ENCODE measurements around the gene GPD2.

The GPD2 gene

DNA sequence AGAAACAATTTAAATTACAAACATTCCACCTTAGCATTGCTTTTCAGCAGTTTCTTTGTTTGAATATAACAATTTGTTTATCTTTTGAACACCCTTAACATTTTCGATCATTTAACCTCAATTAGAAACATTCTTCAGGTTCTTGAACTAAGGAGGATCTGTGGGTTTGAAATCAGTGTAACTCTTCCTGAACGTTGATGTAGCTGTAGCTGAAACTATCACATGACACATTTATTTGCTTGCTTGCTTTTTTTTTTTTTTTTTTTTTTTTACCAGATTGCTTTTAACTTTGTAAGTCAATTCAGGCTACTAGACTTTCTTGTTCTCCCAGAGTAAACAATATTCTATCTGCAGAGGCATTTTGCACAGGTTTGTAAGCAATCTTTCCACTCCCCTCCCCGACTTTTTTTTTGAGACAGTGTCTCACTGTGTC, 47.6 kb downstream of the GPD2 start:
- no peak for DNase-seq (ENCODE audit: low read depth in 2 of 2)
- TF ChIP-seq CTCF (IDR thresholded peaks at IDR 0.05; ENCODE audit: low read depth, low read length) = no peak
- H3K4me3 ChIP-seq (replicated peaks in 1 of 2; ENCODE audit: low read depth in 2 of 2, low read length in 2 of 2) = no peak overlapping the region

GRCh38 chr2:156486147-156486546, 50.0 kb downstream of the GPD2 start:
- H3K4me3 ChIP-seq (replicated peaks in 1 of 2; ENCODE audit: low read depth in 2 of 2, low read length in 2 of 2) = no peak overlapping the region
- DNase-seq (ENCODE audit: low read depth in 2 of 2) = peak; percentile 18 to 61
- no peak for TF ChIP-seq CTCF (IDR thresholded peaks at IDR 0.05; ENCODE audit: low read depth, low read length)

DNA sequence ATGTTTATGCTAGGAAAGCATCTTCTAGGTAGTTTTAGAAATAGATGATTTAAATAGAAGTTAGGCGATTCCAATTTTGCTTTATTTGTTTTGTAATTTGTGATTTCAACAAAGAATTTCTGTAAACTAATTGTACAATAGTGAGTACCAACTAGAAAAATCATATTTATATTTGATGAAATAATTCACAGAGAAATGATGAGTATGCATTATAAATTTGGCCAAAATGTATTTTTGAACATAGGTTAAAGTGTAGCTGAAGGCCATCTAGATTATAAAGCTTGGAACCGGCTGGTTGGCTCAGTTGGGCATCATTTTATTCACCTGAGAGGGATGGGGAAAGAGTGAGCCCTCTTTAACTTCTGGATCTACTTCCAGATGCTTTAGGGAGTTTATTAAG, 50.4 kb downstream of the GPD2 start:
- no peak for TF ChIP-seq CTCF (IDR thresholded peaks at IDR 0.05; ENCODE audit: low read depth, low read length)
- H3K4me3 ChIP-seq (replicated peaks in 1 of 2; ENCODE audit: low read depth in 2 of 2, low read length in 2 of 2) = no peak overlapping the region
- DNase-seq (ENCODE audit: low read depth in 2 of 2) = no peak

GRCh38 chr2:156489195-156489594, 53.0 kb downstream of the GPD2 start:
- no peak for TF ChIP-seq CTCF (IDR thresholded peaks at IDR 0.05; ENCODE audit: low read depth, low read length)
- H3K4me3 ChIP-seq (replicated peaks in 1 of 2; ENCODE audit: low read depth in 2 of 2, low read length in 2 of 2) = no peak overlapping the region
- no peak for DNase-seq (ENCODE audit: low read depth in 2 of 2)

GRCh38 chr2:156489750-156490465, 53.7 kb downstream of the GPD2 start:
- DNase-seq (ENCODE audit: low read depth in 2 of 2) = no peak
- H3K4me3 ChIP-seq (replicated peaks in 1 of 2; ENCODE audit: low read depth in 2 of 2, low read length in 2 of 2) = no peak overlapping the region
- TF ChIP-seq CTCF (IDR thresholded peaks at IDR 0.05; ENCODE audit: low read depth, low read length) = no peak

GRCh38 chr2:156490466-156490840, 54.3 kb downstream of the GPD2 start:
- no peak for DNase-seq (ENCODE audit: low read depth in 2 of 2)

More at GRCh38 chr2:156490466-156490840, 54.3 kb downstream of the GPD2 start:
- no peak for TF ChIP-seq CTCF (IDR thresholded peaks at IDR 0.05; ENCODE audit: low read depth, low read length)
- H3K4me3 ChIP-seq (replicated peaks in 1 of 2; ENCODE audit: low read depth in 2 of 2, low read length in 2 of 2) = no peak overlapping the region

Measured in cardiac fibroblast (primary cell).